ENCODE results near the gene FNDC3A. TPM values are rescaled to one million over a fixed set of nuclear protein-coding genes. Genes with fewer than 3 reads are reported as not detected.
"Not testable (repeated sequence)": the region's sequence is repeated elsewhere in the genome, so short reads cannot be mapped to it uniquely, and the experiment has no call there.

Gene FNDC3A
- polyA plus RNA-seq, 2 donors: 6.0 to 7.3 TPM

DNA sequence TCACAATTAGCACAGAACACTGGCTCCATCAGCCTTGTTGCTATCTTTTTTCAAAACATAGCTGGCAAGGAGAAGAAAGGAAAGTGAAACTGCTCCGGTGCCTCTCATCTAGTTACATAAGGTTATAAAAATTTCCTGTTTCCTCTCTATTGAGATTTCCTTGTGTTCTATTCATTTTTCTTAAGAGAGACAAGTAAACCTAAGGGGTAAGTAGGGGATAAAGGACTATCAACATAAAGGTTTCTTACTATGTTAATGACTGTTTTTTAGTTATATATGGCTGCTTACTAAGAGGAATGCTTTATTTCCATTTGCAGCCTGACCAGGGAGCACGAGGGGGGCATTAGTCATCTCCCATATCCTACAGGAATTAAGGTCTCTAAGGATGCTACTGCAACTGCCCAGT lies 171.2 kb downstream of the FNDC3A start:
- 25 to 34% methylated on average over 2 of the region's 2 CpGs for WGBS, 2 donors
- Histone ChIP-seq H3K4me3 (ENCODE audit: low read depth in 1 of 2, low read length in 2 of 2) (no peak overlapping the region), H3K4me1 (ENCODE audit: control insufficient read depth in 2 of 2, insufficient read depth in 2 of 2, low read length in 1 of 2) (no peaks in the 10 kb centered on the region), H3K9me3 (ENCODE audit: control insufficient read depth in 2 of 2, insufficient read depth in 1 of 2, low read depth in 1 of 2, low read length in 1 of 2) (peaks cover 0 to 2% of the 10 kb centered on the region in 2 donors), H3K36me3 (ENCODE audit: control insufficient read depth in 2 of 2, insufficient read depth in 2 of 2, low read length in 1 of 2) (no peaks in the 10 kb centered on the region), H3K27ac (ENCODE audit: low read depth in 2 of 2, low read length in 1 of 2) (no peak overlapping the region), H3K27me3 (ENCODE audit: control insufficient read depth in 1 of 2, insufficient read depth in 2 of 2, low read length in 2 of 2) (no peaks in the 10 kb centered on the region)

DNA sequence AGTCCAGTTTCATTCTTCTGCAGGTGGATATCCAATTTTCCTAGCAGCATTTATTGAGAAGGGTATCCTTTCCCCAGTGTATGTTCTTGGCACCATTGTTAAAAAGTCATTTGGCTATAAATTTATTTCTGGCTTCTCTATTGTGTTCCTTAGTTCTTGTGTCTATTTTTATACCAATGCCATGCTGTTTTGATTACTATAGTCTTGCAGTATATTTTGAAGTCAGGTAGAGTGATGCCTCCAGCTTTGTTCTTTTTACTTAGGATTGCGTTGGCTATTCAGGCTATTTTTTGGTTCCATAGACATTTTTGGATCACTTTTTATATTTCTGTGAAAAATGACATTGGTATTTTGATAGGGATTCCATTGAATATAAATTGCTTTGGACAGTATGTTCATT lies 172.7 kb downstream of the FNDC3A start:
- Histone ChIP-seq H3K27ac (ENCODE audit: low read depth in 2 of 2, low read length in 1 of 2) (no peak overlapping the region), H3K4me3 (ENCODE audit: low read depth in 1 of 2, low read length in 2 of 2) (no peak overlapping the region), H3K9me3 (ENCODE audit: control insufficient read depth in 2 of 2, insufficient read depth in 1 of 2, low read depth in 1 of 2, low read length in 1 of 2) (peaks cover 0 to 2% of the 10 kb centered on the region in 2 donors), H3K27me3 (ENCODE audit: control insufficient read depth in 1 of 2, insufficient read depth in 2 of 2, low read length in 2 of 2) (no peaks in the 10 kb centered on the region), H3K36me3 (ENCODE audit: control insufficient read depth in 2 of 2, insufficient read depth in 2 of 2, low read length in 1 of 2) (no peaks in the 10 kb centered on the region), H3K4me1 (ENCODE audit: control insufficient read depth in 2 of 2, insufficient read depth in 2 of 2, low read length in 1 of 2) (no peaks in the 10 kb centered on the region)
- WGBS, 2 donors: 93 to 100% methylated on average over 1 of the region's 1 CpG

DNA sequence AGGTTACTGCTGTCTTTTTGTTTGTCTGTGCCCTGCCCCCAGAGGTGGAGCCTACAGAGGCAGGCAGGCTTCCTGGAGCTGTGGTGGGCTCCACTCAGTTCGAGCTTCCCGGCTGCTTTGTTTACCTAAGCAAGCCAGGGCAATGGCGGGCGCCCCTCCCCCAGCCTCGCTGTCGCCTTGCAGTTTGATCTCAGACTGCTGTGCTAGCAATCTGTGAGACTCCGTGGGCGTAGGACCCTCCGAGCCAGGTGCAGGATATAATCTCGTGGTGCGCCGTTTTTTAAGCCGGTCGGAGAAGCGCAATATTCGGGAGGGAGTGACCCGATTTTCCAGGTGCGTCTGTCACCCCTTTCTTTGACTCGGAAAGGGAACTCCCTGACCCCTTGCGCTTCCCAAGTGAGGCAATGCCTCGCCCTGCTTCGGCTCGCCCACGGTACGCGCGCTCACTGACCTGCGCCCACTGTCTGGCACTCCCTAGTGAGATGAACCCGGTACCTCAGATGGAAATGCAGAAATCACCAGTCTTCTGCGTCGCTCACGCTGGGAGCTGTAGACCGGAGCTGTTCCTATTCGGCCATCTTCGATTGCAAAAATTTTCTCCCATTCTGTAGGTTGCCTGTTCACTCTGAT lies 182.4 kb downstream of the FNDC3A start:
- not testable (repeated sequence) for H3K4me3 ChIP-seq (ENCODE audit: low read depth in 1 of 2, low read length in 2 of 2); H3K27me3 ChIP-seq (ENCODE audit: control insufficient read depth in 1 of 2, insufficient read depth in 2 of 2, low read length in 2 of 2); H3K36me3 ChIP-seq (ENCODE audit: control insufficient read depth in 2 of 2, insufficient read depth in 2 of 2, low read length in 1 of 2); H3K9me3 ChIP-seq (ENCODE audit: control insufficient read depth in 2 of 2, insufficient read depth in 1 of 2, low read depth in 1 of 2, low read length in 1 of 2); H3K27ac ChIP-seq (ENCODE audit: low read depth in 2 of 2, low read length in 1 of 2); H3K4me1 ChIP-seq (ENCODE audit: control insufficient read depth in 2 of 2, insufficient read depth in 2 of 2, low read length in 1 of 2)
- 94 to 95% methylated on average over 30 to 35 of the region's 35 CpGs for WGBS, 2 donors

DNA sequence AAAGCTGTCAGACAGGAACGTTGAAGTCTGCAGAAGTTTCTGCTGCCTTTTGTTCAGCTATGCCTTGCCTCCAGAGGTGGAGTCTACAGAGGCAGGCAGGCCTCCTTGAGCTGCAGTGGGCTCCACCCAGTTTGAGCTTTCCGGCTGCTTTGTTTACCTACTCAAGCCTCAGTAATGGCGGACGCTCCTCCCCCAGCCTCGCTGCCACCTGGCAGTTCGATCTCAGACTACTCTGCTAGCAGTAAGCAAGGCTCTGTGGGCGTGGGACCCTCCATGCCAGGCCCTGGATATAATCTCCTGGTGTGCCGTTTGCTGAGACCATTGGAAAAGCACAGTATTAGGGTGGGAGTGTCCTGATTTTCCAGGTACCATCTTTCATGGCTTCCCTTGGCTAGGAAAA lies 187.4 kb downstream of the FNDC3A start:
- H3K4me1 ChIP-seq (ENCODE audit: control insufficient read depth in 2 of 2, insufficient read depth in 2 of 2, low read length in 1 of 2); H3K4me3 ChIP-seq (ENCODE audit: low read depth in 1 of 2, low read length in 2 of 2); H3K9me3 ChIP-seq (ENCODE audit: control insufficient read depth in 2 of 2, insufficient read depth in 1 of 2, low read depth in 1 of 2, low read length in 1 of 2); H3K27me3 ChIP-seq (ENCODE audit: control insufficient read depth in 1 of 2, insufficient read depth in 2 of 2, low read length in 2 of 2); H3K27ac ChIP-seq (ENCODE audit: low read depth in 2 of 2, low read length in 1 of 2): not testable (repeated sequence)
- H3K36me3 ChIP-seq (ENCODE audit: control insufficient read depth in 2 of 2, insufficient read depth in 2 of 2, low read length in 1 of 2): peaks cover 3 to 12% of the 10 kb centered on the region in 2 donors
- 96 to 97% methylated on average over 8 of the region's 8 CpGs for WGBS, 2 donors

DNA sequence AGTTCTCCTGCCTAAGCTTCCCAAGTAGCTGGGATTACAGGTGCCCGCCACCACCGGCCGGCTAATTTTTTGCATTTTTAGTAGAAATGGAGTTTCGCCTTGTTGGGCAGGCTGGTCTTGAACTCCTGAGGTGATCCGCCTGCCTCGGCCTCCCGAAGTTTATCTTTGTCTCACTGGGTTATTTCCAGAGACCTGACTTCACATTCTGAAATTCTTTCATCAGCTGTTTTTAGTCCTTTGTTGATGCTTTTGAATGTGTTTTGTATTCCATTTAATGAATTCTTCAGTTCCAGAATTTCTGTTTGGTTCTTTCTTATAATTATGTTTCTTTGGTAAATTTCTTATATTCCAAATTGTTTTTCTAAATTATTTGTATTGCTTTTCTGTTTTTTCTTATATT lies 189.0 kb downstream of the FNDC3A start:
- peaks cover 0 to 6% of the 10 kb centered on the region in 2 donors for H3K9me3 ChIP-seq (ENCODE audit: control insufficient read depth in 2 of 2, insufficient read depth in 1 of 2, low read depth in 1 of 2, low read length in 1 of 2)
- no peaks in the 10 kb centered on the region for H3K4me1 ChIP-seq (ENCODE audit: control insufficient read depth in 2 of 2, insufficient read depth in 2 of 2, low read length in 1 of 2)
- H3K27ac ChIP-seq (ENCODE audit: low read depth in 2 of 2, low read length in 1 of 2): no peak overlapping the region
- 97 to 99% methylated on average over 7 of the region's 7 CpGs for WGBS, 2 donors
- H3K27me3 ChIP-seq (ENCODE audit: control insufficient read depth in 1 of 2, insufficient read depth in 2 of 2, low read length in 2 of 2): no peaks in the 10 kb centered on the region
- H3K36me3 ChIP-seq (ENCODE audit: control insufficient read depth in 2 of 2, insufficient read depth in 2 of 2, low read length in 1 of 2): peaks cover 3 to 12% of the 10 kb centered on the region in 2 donors
- H3K4me3 ChIP-seq (ENCODE audit: low read depth in 1 of 2, low read length in 2 of 2): no peak overlapping the region

DNA sequence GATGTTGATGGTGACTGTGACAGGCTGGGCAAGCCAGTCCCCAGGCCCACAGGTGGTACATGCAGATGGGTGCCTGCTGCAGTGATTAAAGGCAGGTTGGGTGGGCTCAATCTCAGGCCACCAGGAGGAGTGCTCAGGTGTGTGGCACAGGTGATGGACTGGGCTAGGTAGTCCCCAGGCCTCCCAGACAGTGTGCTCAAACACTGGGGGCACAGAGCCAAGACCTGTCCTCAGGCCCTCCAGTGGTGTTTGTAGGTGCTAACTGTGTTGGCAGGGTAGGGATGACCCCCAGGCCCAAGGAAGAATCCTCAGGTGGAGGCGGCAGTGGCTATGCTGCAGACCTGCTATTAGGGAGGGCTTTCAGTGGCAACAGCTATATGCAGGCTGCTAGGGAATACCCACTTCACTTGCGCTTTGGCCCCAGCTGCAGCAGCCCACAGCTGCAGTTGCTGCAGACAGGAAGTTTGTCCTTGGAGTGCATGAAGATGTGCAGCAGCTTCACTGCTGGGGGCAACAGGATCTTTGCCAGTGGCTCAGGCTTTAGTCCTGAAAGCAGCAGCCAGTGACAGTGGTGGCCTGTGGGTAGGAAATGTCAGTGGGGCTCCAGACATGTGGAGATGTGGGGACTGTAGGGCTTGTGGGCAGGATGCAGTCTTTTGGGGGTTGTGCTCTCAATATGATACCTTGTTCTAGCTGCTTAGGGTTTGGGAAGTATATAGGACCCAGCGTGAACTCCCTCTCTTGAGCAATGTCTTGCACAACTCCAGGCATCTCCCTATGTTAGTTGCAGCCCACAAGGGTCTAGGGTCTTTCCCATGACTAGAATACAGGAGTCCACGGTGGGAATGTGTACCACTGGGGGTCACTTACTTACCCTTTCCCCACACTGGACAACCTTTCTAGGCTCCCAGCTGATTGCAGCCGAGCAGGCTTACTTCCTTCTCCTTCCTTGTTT lies 190.4 kb downstream of the FNDC3A start:
- Histone ChIP-seq H3K4me1 (ENCODE audit: control insufficient read depth in 2 of 2, insufficient read depth in 2 of 2, low read length in 1 of 2) (no peaks in the 10 kb centered on the region), H3K36me3 (ENCODE audit: control insufficient read depth in 2 of 2, insufficient read depth in 2 of 2, low read length in 1 of 2) (peaks cover 3 to 12% of the 10 kb centered on the region in 2 donors), H3K27me3 (ENCODE audit: control insufficient read depth in 1 of 2, insufficient read depth in 2 of 2, low read length in 2 of 2) (no peaks in the 10 kb centered on the region), H3K4me3 (ENCODE audit: low read depth in 1 of 2, low read length in 2 of 2) (no peak overlapping the region), H3K9me3 (ENCODE audit: control insufficient read depth in 2 of 2, insufficient read depth in 1 of 2, low read depth in 1 of 2, low read length in 1 of 2) (peaks cover 0 to 6% of the 10 kb centered on the region in 2 donors), H3K27ac (ENCODE audit: low read depth in 2 of 2, low read length in 1 of 2) (no peak overlapping the region)
- 94 to 95% methylated on average over 5 of the region's 5 CpGs for WGBS, 2 donors

DNA sequence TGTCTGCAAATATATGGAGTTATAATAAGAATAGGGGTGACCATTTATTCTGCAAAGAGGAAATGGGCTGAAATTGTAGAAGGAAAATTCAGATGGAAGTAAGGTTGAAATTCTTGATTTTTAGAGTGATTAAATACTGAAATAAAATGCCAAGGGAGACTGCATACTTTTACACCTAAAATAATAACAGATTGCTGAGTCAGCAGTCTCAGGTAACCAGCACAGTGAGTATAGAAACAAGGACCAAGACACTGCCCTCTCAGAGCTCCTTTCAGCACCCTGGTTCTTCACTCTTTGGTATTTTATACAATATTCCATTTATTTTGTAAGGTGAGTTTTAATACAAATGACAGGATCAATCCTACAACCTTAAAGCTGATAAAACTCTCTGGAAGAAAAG lies 195.6 kb downstream of the FNDC3A start:
- Histone ChIP-seq H3K27me3 (ENCODE audit: control insufficient read depth in 1 of 2, insufficient read depth in 2 of 2, low read length in 2 of 2) (no peaks in the 10 kb centered on the region), H3K9me3 (ENCODE audit: control insufficient read depth in 2 of 2, insufficient read depth in 1 of 2, low read depth in 1 of 2, low read length in 1 of 2) (no peaks in the 10 kb centered on the region), H3K27ac (ENCODE audit: low read depth in 2 of 2, low read length in 1 of 2) (no peak overlapping the region), H3K4me1 (ENCODE audit: control insufficient read depth in 2 of 2, insufficient read depth in 2 of 2, low read length in 1 of 2) (no peaks in the 10 kb centered on the region), H3K36me3 (ENCODE audit: control insufficient read depth in 2 of 2, insufficient read depth in 2 of 2, low read length in 1 of 2) (peaks cover 0 to 2% of the 10 kb centered on the region in 2 donors), H3K4me3 (ENCODE audit: low read depth in 1 of 2, low read length in 2 of 2) (no peak overlapping the region)

DNA sequence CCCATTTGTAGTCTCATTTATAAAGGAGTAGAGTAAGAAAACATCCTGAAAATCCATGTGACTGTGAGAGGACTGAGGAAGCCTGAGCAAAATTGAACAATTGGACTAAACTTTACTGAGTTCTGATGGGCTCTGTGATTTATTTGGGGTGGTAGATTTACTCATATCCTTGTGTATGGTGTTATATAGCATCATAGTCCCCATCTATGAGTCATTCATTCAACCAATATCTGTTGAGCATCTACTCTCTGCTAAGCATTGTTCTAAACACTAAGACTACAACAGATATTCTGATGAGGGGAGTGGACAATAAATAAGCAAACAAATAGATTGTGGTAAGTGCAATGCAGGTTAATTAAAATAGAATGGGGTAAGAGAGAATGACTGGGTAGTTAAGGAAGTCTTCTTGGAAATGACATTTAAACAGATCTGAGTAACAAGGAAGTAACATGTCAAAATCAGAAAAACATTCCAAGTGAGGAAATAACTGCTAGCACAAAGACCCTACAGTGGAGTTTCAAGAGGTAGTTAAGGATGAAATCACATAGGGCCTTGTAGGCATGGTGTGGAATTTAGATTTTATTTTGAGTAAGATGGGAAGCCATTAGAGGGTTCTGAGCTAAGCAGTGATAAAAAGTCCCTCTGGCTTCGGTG lies 208.1 kb downstream of the FNDC3A start:
- Histone ChIP-seq H3K27me3 (ENCODE audit: control insufficient read depth in 1 of 2, insufficient read depth in 2 of 2, low read length in 2 of 2) (no peaks in the 10 kb centered on the region), H3K4me1 (ENCODE audit: control insufficient read depth in 2 of 2, insufficient read depth in 2 of 2, low read length in 1 of 2) (no peaks in the 10 kb centered on the region), H3K4me3 (ENCODE audit: low read depth in 1 of 2, low read length in 2 of 2) (no peak overlapping the region), H3K9me3 (ENCODE audit: control insufficient read depth in 2 of 2, insufficient read depth in 1 of 2, low read depth in 1 of 2, low read length in 1 of 2) (no peaks in the 10 kb centered on the region), H3K27ac (ENCODE audit: low read depth in 2 of 2, low read length in 1 of 2) (no peak overlapping the region), H3K36me3 (ENCODE audit: control insufficient read depth in 2 of 2, insufficient read depth in 2 of 2, low read length in 1 of 2) (peaks cover 2 to 4% of the 10 kb centered on the region in 2 donors)
- 67 to 71% methylated on average over 1 of the region's 1 CpG for WGBS, 2 donors

DNA sequence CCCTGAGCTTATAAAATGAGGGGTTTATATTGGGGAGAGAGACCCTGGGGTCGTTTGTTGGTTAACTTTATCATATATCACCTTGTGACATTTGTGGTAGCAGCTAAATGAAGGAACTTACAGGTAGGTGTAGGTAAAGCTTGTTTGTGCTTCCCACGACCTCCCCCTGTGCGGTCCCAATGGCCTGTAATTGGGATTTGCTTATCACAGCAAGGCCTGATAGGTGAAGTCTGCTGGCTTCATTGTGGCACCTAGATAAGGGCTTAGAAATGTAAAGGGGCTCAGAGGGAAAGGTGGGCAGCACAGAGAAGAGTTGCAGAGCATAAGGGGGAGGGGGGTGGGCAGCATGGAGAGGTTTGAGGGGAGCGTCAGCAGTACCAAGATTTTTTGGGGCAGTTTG lies 208.9 kb downstream of the FNDC3A start:
- Histone ChIP-seq H3K36me3 (ENCODE audit: control insufficient read depth in 2 of 2, insufficient read depth in 2 of 2, low read length in 1 of 2) (peaks cover 2 to 4% of the 10 kb centered on the region in 2 donors), H3K27ac (ENCODE audit: low read depth in 2 of 2, low read length in 1 of 2) (no peak overlapping the region), H3K27me3 (ENCODE audit: control insufficient read depth in 1 of 2, insufficient read depth in 2 of 2, low read length in 2 of 2) (no peaks in the 10 kb centered on the region), H3K4me1 (ENCODE audit: control insufficient read depth in 2 of 2, insufficient read depth in 2 of 2, low read length in 1 of 2) (no peaks in the 10 kb centered on the region), H3K9me3 (ENCODE audit: control insufficient read depth in 2 of 2, insufficient read depth in 1 of 2, low read depth in 1 of 2, low read length in 1 of 2) (no peaks in the 10 kb centered on the region), H3K4me3 (ENCODE audit: low read depth in 1 of 2, low read length in 2 of 2) (no peak overlapping the region)
- 79 to 80% methylated on average over 4 of the region's 4 CpGs for WGBS, 2 donors
